NCI-H1436 (cell line): ENCODE measurements around the gene MYRIP.

Experiments used
- DNase-seq: peaks from one replicate; lab custom pipeline; 2025; lab: John Stamatoyannopoulos, UW

The MYRIP gene

GRCh38 chr3:40290396-40290795 lies 481.0 kb downstream of the MYRIP start:
- DNase-seq = no peak

GRCh38 chr3:40291471-40291870 lies 482.1 kb downstream of the MYRIP start:
- DNase-seq = no peak

- DNase-seq = no peak
Observed at GRCh38 chr3:40292637-40293349, 483.4 kb downstream of the MYRIP start.

GRCh38 chr3:40294434-40294833 lies 485.0 kb downstream of the MYRIP start:
- DNase-seq = no peak

GRCh38 chr3:40298075-40298474 lies 488.7 kb downstream of the MYRIP start:
- DNase-seq = no peak

- DNase-seq = no peak
Observed at GRCh38 chr3:40299130-40299720, 489.8 kb downstream of the MYRIP start.

GRCh38 chr3:40299721-40300335 lies 490.4 kb downstream of the MYRIP start:
- no peak for DNase-seq

GRCh38 chr3:40302784-40303183 lies 493.4 kb downstream of the MYRIP start:
- no peak for DNase-seq

- DNase-seq = no peak
Observed at GRCh38 chr3:40304352-40304751, 494.9 kb downstream of the MYRIP start.

GRCh38 chr3:40306336-40306735 lies 496.9 kb downstream of the MYRIP start:
- no peak for DNase-seq

GRCh38 chr3:40307176-40307575 lies 497.8 kb downstream of the MYRIP start:
- DNase-seq = no peak

GRCh38 chr3:40308725-40309417 lies 499.5 kb downstream of the MYRIP start:
- no peak for DNase-seq

- peak; percentile 84 for DNase-seq
Observed at GRCh38 chr3:40309418-40309924, 500.1 kb downstream of the MYRIP start, which contains the start of gene EIF1B. TSS of gene EIF1B (plus strand) at chr3:40309707. CDS start at chr3:40309942, 235 bp downstream.
